GM23338 (cell line): Measurements from ENCODE around the gene WBP11. TPM values are rescaled to one million over a fixed set of nuclear protein-coding genes. Genes with fewer than 3 reads are reported as not detected.

ENCODE experiments used
- ATAC-seq: fragments of 200-7000 bp; cut with Tn5 transposase; 3 replicates; pipeline ENCODE4 v1.9.1; 2020
- DNase-seq: peaks from one replicate; pipeline ENCODE4 v3.0.0-alpha.2; 2015; ENCODE audit warnings: low spot score
- H2AFZ ChIP-seq: fragments of 200-600 bp; sonication (generic); 2 replicates; pipeline ENCODE4 v1.8.0; 2016; ENCODE audit warnings: antibody characterized with exemption, mild to moderate bottlenecking, moderate library complexity
- H3F3A ChIP-seq: fragments of 200-600 bp; sonication (generic); replicated peaks from 2 replicates; pipeline ENCODE4 v1.8.0; 2017; ENCODE audit warnings: antibody characterized with exemption, mixed run types, low read depth
- H3K27ac ChIP-seq: fragments of 200-600 bp; sonication (generic); 2 replicates; pipeline ENCODE4 v1.6.1; 2016; ENCODE audit warnings: low read depth
- H3K27me3 ChIP-seq: fragments of 200-600 bp; sonication (generic); 2 replicates; pipeline ENCODE4 v1.8.0; 2016; ENCODE audit warnings: mild to moderate bottlenecking, mixed run types, moderate library complexity; ENCODE audit not compliant: insufficient read depth
- H3K36me3 ChIP-seq: fragments of 200-600 bp; sonication (generic); 2 replicates; pipeline ENCODE4 v1.8.0; 2016; ENCODE audit warnings: mild to moderate bottlenecking; ENCODE audit not compliant: insufficient read depth
- H3K4me1 ChIP-seq: fragments of 200-600 bp; sonication (generic); 2 replicates; pipeline ENCODE4 v1.8.0; 2016; ENCODE audit warnings: mild to moderate bottlenecking, moderate library complexity; ENCODE audit not compliant: insufficient read depth
- H3K4me2 ChIP-seq: fragments of 200-600 bp; sonication (generic); 2 replicates; pipeline ENCODE4 v1.7.1; 2017; ENCODE audit warnings: mixed run types
- H3K4me3 ChIP-seq: fragments of 200-600 bp; sonication (generic); 2 replicates; pipeline ENCODE4 v1.6.1; 2016; ENCODE audit warnings: mixed run types
- H3K79me2 ChIP-seq: fragments of 200-600 bp; sonication (generic); replicated peaks from 2 replicates; pipeline ENCODE4 v1.8.0; 2017; ENCODE audit warnings: mild to moderate bottlenecking; ENCODE audit not compliant: insufficient read depth
- H3K9me2 ChIP-seq: fragments of 200-600 bp; sonication (generic); 2 replicates; pipeline ENCODE4 v1.8.0; 2017; ENCODE audit not compliant: insufficient read depth
- H4K20me1 ChIP-seq: fragments of 200-600 bp; sonication (generic); replicated peaks from 2 replicates; pipeline ENCODE4 v1.8.0; 2017; ENCODE audit warnings: mild to moderate bottlenecking; ENCODE audit not compliant: insufficient read depth
- H3K27ac Mint-ChIP-seq: 2 replicates; pipeline ENCODE4 v1.8.0; 2020; ENCODE audit warnings: inconsistent platforms, mild to moderate bottlenecking, moderate library complexity, mixed read lengths
- H3K27me3 Mint-ChIP-seq: 3 replicates; pipeline ENCODE4 v1.8.0; 2022; ENCODE audit warnings: low read depth, mild to moderate bottlenecking, moderate library complexity, mixed read lengths, inconsistent platforms; ENCODE audit not compliant: insufficient read depth, poor library complexity
- H3K36me3 Mint-ChIP-seq: 3 replicates; pipeline ENCODE4 v1.8.0; 2021; ENCODE audit warnings: low read depth, mild to moderate bottlenecking, inconsistent platforms, moderate library complexity, mixed read lengths
- H3K4me1 Mint-ChIP-seq: 3 replicates; pipeline ENCODE4 v1.8.0; 2020; ENCODE audit warnings: mild to moderate bottlenecking, inconsistent platforms, mixed read lengths
- H3K4me3 Mint-ChIP-seq: 3 replicates; pipeline ENCODE4 v1.8.0; 2021; ENCODE audit warnings: moderate library complexity, mild to moderate bottlenecking, inconsistent platforms, mixed read lengths
- H3K9me3 Mint-ChIP-seq: 3 replicates; pipeline ENCODE4 v1.8.0; 2020; ENCODE audit warnings: moderate library complexity, mild to moderate bottlenecking, inconsistent platforms, mixed read lengths
- CREB1 ChIP-seq: fragments of 250-450 bp; sonication (Bioruptor Pico); IDR thresholded peaks from 2 replicates; pipeline ENCODE4 v1.5.0; 2020; ENCODE audit warnings: low read depth, mild to moderate bottlenecking, moderate library complexity
- CTCF ChIP-seq, 2 experiments: fragments of 200-600 bp in 1 of 2; sonication (generic) in 1 of 2; conservative IDR thresholded peaks; 2 replicates each; pipeline versions ENCODE4 v1.5.1 to v1.6.1; 2016 to 2017; ENCODE audit warnings: antibody characterized with exemption in 2 of 2, low read depth in 2 of 2, mild to moderate bottlenecking in 2 of 2, moderate library complexity in 1 of 2
- ETS1 ChIP-seq: IDR thresholded peaks from 2 replicates; pipeline ENCODE4 v1.6.1; 2016; ENCODE audit warnings: antibody characterized with exemption
- EZH2 ChIP-seq: fragments of 200-600 bp; sonication (generic); IDR thresholded peaks from one replicate; pipeline ENCODE4 v1.8.0; 2017; ENCODE audit warnings: antibody characterized with exemption, mild to moderate bottlenecking, low read depth; ENCODE audit not compliant: unreplicated experiment
- EZH2phosphoT487 ChIP-seq: fragments of 200-600 bp; sonication (generic); IDR thresholded peaks from one replicate; pipeline ENCODE4 v1.8.1; 2018; ENCODE audit warnings: antibody characterized with exemption; ENCODE audit not compliant: unreplicated experiment
- JUNB ChIP-seq: IDR thresholded peaks from one replicate; pipeline ENCODE4 v1.6.1; 2016; ENCODE audit warnings: antibody characterized with exemption; ENCODE audit not compliant: unreplicated experiment
- NANOG ChIP-seq: IDR thresholded peaks from 2 replicates; pipeline ENCODE4 v1.6.1; 2016; ENCODE audit warnings: antibody characterized with exemption, borderline replicate concordance
- POLR2AphosphoS5 ChIP-seq: IDR thresholded peaks from 2 replicates; pipeline ENCODE4 v1.6.1; 2016; ENCODE audit warnings: antibody characterized with exemption, low read depth
- REST ChIP-seq: IDR thresholded peaks from one replicate; pipeline ENCODE4 v1.6.1; 2018; ENCODE audit warnings: antibody characterized with exemption; ENCODE audit not compliant: unreplicated experiment
- STAT1 ChIP-seq: IDR thresholded peaks from one replicate; pipeline ENCODE4 v1.6.1; 2016; ENCODE audit warnings: antibody characterized with exemption; ENCODE audit not compliant: unreplicated experiment
- ZNF114 ChIP-seq: fragments of 250-450 bp; sonication (Bioruptor Pico); IDR thresholded peaks from 2 replicates; pipeline ENCODE4 v1.5.0; 2020; ENCODE audit warnings: mild to moderate bottlenecking, moderate library complexity
- ZNF331 ChIP-seq: fragments of 250-450 bp; sonication (Bioruptor Pico); IDR thresholded peaks from 2 replicates; pipeline ENCODE4 v1.5.0; 2020; ENCODE audit warnings: low read depth, mild to moderate bottlenecking, moderate library complexity
- ZNF462 ChIP-seq: fragments of 250-450 bp; sonication (Bioruptor Pico); IDR thresholded peaks from 2 replicates; pipeline ENCODE4 v1.5.0; 2020; ENCODE audit warnings: mild to moderate bottlenecking, moderate library complexity
- polyA plus RNA-seq: library from polyadenylated mRNA; unstranded; fragments of >200 nt; fragmentation: Nextera tagmentation; extraction: Ambion mirVana; gene quantifications from 2 replicates; pipeline ENCODE4 v1.2.1, GENCODE V29; 2016
- total RNA-seq: library from RNA; depleted of rRNA; stranded (reverse); fragments of >200 nt; shearing (Covaris generic); gene quantifications from 2 replicates; pipeline ENCODE4 v1.2.3, GENCODE V29; 2014

Gene WBP11
- total and polyA plus RNA-seq, 2 experiments from 2014 or later: 57.1 to 148 TPM

- TF ChIP-seq ZNF114 (no peak), ZNF331 (no peak), CTCF (conservative IDR thresholded peaks at IDR 0.05; ENCODE audit: low read depth in 2 of 2) (no peak), REST (no peak), EZH2phosphoT487 (no peak), STAT1 (no peak), ZNF462 (CRISPR knock-in tag) (no peak), POLR2AphosphoS5 (no peak), CREB1 (CRISPR knock-in tag) (no peak), ETS1 (no peak), EZH2 (no peak), NANOG (no peak), JUNB (no peak)
- H3K4me1 ChIP-seq: no peaks in the 10 kb centered on the region
- Mint-ChIP-seq H3K36me3 (peaks cover 2% of the 10 kb centered on the region; the same call in 1 of the 3 replicates), H3K4me1 (peaks cover 3% of the 10 kb centered on the region; the same call in 1 of the 3 replicates), H3K4me3 (no peak overlapping the region), H3K27me3 (no peaks in the 10 kb centered on the region), H3K9me3 (peaks cover 9% of the 10 kb centered on the region; the same call in 1 of the 3 replicates), H3K27ac (no peak overlapping the region)
- no peak overlapping the region for H3K27ac ChIP-seq
- no peak overlapping the region for H3K4me3 ChIP-seq
- no peaks in the 10 kb centered on the region for H4K20me1 ChIP-seq
- H3F3A ChIP-seq: no peaks in the 10 kb centered on the region
- H3K4me2 ChIP-seq: no peak overlapping the region
- H3K9me2 ChIP-seq: no peaks in the 10 kb centered on the region
- DNase-seq: no peak
- no peaks in the 10 kb centered on the region for H3K79me2 ChIP-seq
- H3K36me3 ChIP-seq: no peaks in the 10 kb centered on the region
- no peaks in the 10 kb centered on the region for H3K27me3 ChIP-seq
- H2AFZ ChIP-seq: no peak overlapping the region
- no peak for ATAC-seq
These were observed 39.0 kb upstream of the WBP11 start for GRCh38 chr12:14842315-14842714.
